ENCODE data around the gene DPM3. TPM values are rescaled to one million over a fixed set of nuclear protein-coding genes. Genes with fewer than 3 reads are reported as not detected.

The DPM3 gene
- total and polyA plus RNA-seq, 9 of the 15 experiments (the other 6 are each of a cell fraction or from before 2014, with no cell fraction given) = 3.7 to 120 (median 36.4) TPM

DNA sequence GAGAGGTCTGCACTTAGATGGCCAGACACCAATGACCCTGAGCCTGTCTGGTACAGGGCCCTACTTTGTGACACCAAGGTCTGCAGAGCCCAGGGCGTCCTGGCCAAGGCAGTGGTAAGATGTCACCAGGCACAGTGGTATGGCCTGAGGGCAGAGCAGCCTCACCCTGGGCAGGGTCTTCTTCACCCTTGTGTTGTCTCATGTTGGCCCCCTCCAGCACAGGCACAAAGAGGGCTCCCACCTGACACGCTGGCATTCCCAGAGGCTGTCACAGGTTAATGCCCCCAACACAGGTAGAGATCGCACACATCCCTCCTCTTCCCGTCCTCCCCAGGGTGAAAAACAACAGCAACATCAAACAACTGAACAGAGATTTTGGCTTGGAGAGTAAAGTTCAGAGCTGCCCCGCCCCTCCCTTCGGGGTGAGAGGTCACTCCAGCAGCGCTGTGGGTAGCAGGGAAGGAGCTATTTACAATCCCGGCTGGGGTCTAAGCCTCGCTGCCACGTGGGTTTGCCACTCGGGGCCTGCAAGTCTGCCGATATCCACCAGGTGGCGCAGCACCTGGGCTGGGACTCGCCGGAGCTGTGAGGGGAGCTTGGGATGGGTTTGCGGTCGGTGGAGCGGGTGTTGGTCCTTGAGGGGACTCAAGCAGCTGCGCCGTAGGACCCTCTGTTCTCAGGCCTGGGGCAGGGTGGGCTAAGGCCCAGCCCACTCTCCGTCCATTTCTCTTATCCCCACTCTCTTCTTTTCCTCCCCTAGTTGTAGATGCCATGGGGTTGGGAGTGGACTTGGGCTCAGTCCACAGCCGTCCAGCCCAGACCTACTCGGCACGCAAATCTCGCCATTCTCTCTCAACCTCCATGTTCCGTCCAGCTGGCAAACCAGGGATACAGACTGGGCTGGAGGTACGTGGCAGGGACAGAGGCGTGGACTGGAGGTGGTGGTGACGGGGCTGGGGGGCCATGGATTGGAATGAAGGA lies 49.0 kb downstream of the DPM3 start:
- FAIRE-seq = peak; percentile 95
- Histone ChIP-seq H3K9ac (ENCODE audit: insufficient read depth in 1 of 2, low read depth in 2 of 2, low read length in 2 of 2) (peak overlapping the region; percentile 34 to 87; a peak in 3 of 4 replicates), H3K4me2 (ENCODE audit: insufficient read depth, low read length) (peak overlapping the region; percentile 66), H3K9me1 (ENCODE audit: control insufficient read depth, insufficient read depth, low read length) (peaks cover 5% of the 10 kb centered on the region), H3K4me1 (replicated peaks in 1 of 2; ENCODE audit: control insufficient read depth in 2 of 2, insufficient read depth in 2 of 2, low read length in 2 of 2) (peaks cover 12 to 24% of the 10 kb centered on the region in 2 experiments; a peak in 4 of 5 replicates), H3K27me3 (ENCODE audit: control insufficient read depth in 2 of 2, insufficient read depth in 2 of 2, low read length in 2 of 2) (peaks cover 0 to 3% of the 10 kb centered on the region in 2 experiments; a peak in 1 of 5 replicates), H3K4me3 (no peak overlapping the region), H3K36me3 (ENCODE audit: control insufficient read depth, insufficient read depth, low read length) (peaks cover 6% of the 10 kb centered on the region; the same call in 1 of the 3 replicates), H3K79me2 (ENCODE audit: control insufficient read depth, insufficient read depth, low read length) (no peaks in the 10 kb centered on the region; the same call in 2 of the 3 replicates), H2AFZ (ENCODE audit: low read depth, low read length) (peak overlapping the region; percentile 99), H3K27ac (ENCODE audit: extremely low read depth, low read depth, low read length) (no peak overlapping the region), H3K9me3 (replicated peaks; ENCODE audit: control insufficient read depth, insufficient read depth, low read depth, low read length) (no peaks in the 10 kb centered on the region), H4K20me1 (replicated peaks; ENCODE audit: control insufficient read depth, insufficient read depth, low read length) (no peaks in the 10 kb centered on the region)
- in situ Hi-C loops (cut with MboI) = loop anchor here (5.0 to 10.0 kb wide), 2 partner anchors 76 to 503 kb away; no protein-coding TSS in a partner anchor
- ATAC-seq = peak; percentile 89
- BruUV-seq (replicated peaks) = no TSS peak
- 19% methylated on average over 28 of the region's 29 CpGs for WGBS (ENCODE audit: insufficient coverage, low coverage, missing lambda C conversion rate)
- CTCF ChIA-PET (ENCODE audit: low intra/inter-chr PET ratio) = interaction anchor here (0.7 to 2.6 kb wide), 4 partner anchors 29 to 133 kb away, joined by 3 to 59 read pairs (median 5); partner anchors contain the start of gene KRTCAP2
- DNase-seq (ENCODE audit: extremely low read depth in 1 of 4, low spot score in 3 of 4) = peak; percentile 79 to 92 (median 82)
- POLR2A ChIA-PET = interaction anchor here (0.6 to 1.5 kb wide), 10 partner anchors 11 to 105 kb away, joined by 3 to 9 read pairs (median 3); partner anchors contain the start of genes KRTCAP2 and SLC50A1
- intact Hi-C loops (cut with micrococcal nuclease) = loop anchor here (1.0 to 10.0 kb wide), 2 partner anchors 76 to 503 kb away; no protein-coding TSS in a partner anchor
- TF ChIP-seq MEIS2 (IDR thresholded peaks at IDR 0.05; ENCODE audit: partially characterized antibody) (no peak), L3MBTL2 (IDR thresholded peaks at IDR 0.05) (peak; percentile 89), TBP (optimal IDR thresholded peaks at IDR 0.05; ENCODE audit: low read depth, low read length) (peak; percentile 28), ATF7 (IDR thresholded peaks at IDR 0.05) (0 out of 2 replicates have a peak, but pooled peaks have one; percentile 27), NR2C2 (CRISPR knock-in tag; IDR thresholded peaks at IDR 0.05) (no peak), NR2C2 (tag; IDR thresholded peaks at IDR 0.05) (peak; percentile 26; the same call in 1 of the 2 replicates)
- TF ChIP-seq, protein P1, sequence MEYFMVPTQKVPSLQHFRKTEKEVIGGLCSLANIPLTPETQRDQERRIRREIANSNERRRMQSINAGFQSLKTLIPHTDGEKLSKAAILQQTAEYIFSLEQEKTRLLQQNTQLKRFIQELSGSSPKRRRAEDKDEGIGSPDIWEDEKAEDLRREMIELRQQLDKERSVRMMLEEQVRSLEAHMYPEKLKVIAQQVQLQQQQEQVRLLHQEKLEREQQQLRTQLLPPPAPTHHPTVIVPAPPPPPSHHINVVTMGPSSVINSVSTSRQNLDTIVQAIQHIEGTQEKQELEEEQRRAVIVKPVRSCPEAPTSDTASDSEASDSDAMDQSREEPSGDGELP (CRISPR knock-in tag; IDR thresholded peaks at IDR 0.05; ENCODE audit: borderline replicate concordance) = peak; percentile 67; the same call in 1 of the 2 replicates
- TF ChIP-seq, protein P2, sequence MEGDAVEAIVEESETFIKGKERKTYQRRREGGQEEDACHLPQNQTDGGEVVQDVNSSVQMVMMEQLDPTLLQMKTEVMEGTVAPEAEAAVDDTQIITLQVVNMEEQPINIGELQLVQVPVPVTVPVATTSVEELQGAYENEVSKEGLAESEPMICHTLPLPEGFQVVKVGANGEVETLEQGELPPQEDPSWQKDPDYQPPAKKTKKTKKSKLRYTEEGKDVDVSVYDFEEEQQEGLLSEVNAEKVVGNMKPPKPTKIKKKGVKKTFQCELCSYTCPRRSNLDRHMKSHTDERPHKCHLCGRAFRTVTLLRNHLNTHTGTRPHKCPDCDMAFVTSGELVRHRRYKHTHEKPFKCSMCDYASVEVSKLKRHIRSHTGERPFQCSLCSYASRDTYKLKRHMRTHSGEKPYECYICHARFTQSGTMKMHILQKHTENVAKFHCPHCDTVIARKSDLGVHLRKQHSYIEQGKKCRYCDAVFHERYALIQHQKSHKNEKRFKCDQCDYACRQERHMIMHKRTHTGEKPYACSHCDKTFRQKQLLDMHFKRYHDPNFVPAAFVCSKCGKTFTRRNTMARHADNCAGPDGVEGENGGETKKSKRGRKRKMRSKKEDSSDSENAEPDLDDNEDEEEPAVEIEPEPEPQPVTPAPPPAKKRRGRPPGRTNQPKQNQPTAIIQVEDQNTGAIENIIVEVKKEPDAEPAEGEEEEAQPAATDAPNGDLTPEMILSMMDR (IDR thresholded peaks at IDR 0.05 in 2 of 3, conservative IDR thresholded peaks at IDR 0.05 in 1 of 3; ENCODE audit: insufficient read depth in 2 of 3, low read depth in 1 of 3, low read length in 3 of 3) = peak; percentile 93 to 98 (median 97)

Data from K562 (cell line).